GM21529 (cell line): Measurements from ENCODE around the gene WDR35.
"Not testable (repeated sequence)": the region's sequence is repeated elsewhere in the genome, so short reads cannot be mapped to it uniquely, and the experiment has no call there.

Experiments
- ATAC-seq: cut with Tn5 transposase; IDR thresholded peaks from one replicate; pipeline ENCODE4 v1.9.1; 2021; ENCODE audit not compliant: unreplicated experiment

WDR35 gene

GRCh38 chr2:19897623-19898245, 92.2 kb downstream of the WDR35 start:
- no peak for ATAC-seq

GRCh38 chr2:19895535-19895934, 94.4 kb downstream of the WDR35 start:
- ATAC-seq = no peak

- ATAC-seq = peak; percentile 26
Observed at GRCh38 chr2:19894134-19894792, 95.6 kb downstream of the WDR35 start.

- peak; percentile 74 for ATAC-seq
Observed at GRCh38 chr2:19893520-19894133, 96.3 kb downstream of the WDR35 start.

- not testable (repeated sequence) for ATAC-seq
Observed at GRCh38 chr2:19891971-19892370, 97.9 kb downstream of the WDR35 start.

GRCh38 chr2:19890104-19890503, 99.8 kb downstream of the WDR35 start:
- no peak for ATAC-seq

GRCh38 chr2:19888831-19889230, 101.1 kb downstream of the WDR35 start:
- no peak for ATAC-seq

GRCh38 chr2:19887510-19887909, 102.4 kb downstream of the WDR35 start:
- ATAC-seq = no peak

GRCh38 chr2:19886261-19886660, 103.6 kb downstream of the WDR35 start:
- no peak for ATAC-seq

- no peak for ATAC-seq
Observed at GRCh38 chr2:19885791-19886190, 104.1 kb downstream of the WDR35 start.

GRCh38 chr2:19883971-19884720, 105.8 kb downstream of the WDR35 start:
- no peak for ATAC-seq

GRCh38 chr2:19883486-19883885, 106.4 kb downstream of the WDR35 start:
- ATAC-seq = no peak

- no peak for ATAC-seq
Observed at GRCh38 chr2:19882286-19882685, 107.6 kb downstream of the WDR35 start.

- ATAC-seq = no peak
Observed at GRCh38 chr2:19881908-19882265, 108.0 kb downstream of the WDR35 start.

GRCh38 chr2:19881221-19881907, 108.5 kb downstream of the WDR35 start:
- ATAC-seq = no peak

- ATAC-seq = not testable (repeated sequence)
Observed at GRCh38 chr2:19880191-19880590, 109.7 kb downstream of the WDR35 start.

GRCh38 chr2:19879120-19879519, 110.8 kb downstream of the WDR35 start:
- no peak for ATAC-seq

GRCh38 chr2:19878268-19879046, 111.4 kb downstream of the WDR35 start:
- no peak for ATAC-seq

GRCh38 chr2:19876751-19877150, 113.2 kb downstream of the WDR35 start:
- ATAC-seq = no peak

- ATAC-seq = no peak
Observed at GRCh38 chr2:19875280-19875679, 114.6 kb downstream of the WDR35 start.
